Type B pancreatic cell (in vitro differentiated cells): Measurements from ENCODE around the gene LHPP. TPM values are rescaled to one million over a fixed set of nuclear protein-coding genes. Genes with fewer than 3 reads are reported as not detected.
"Not testable (repeated sequence)": the region's sequence is repeated elsewhere in the genome, so short reads cannot be mapped to it uniquely, and the experiment has no call there.

ENCODE experiments used
- DNase-seq: peaks from one replicate; pipeline ENCODE4 v3.0.0; 2021; ENCODE audit warnings: mixed read lengths; ENCODE audit not compliant: unreplicated experiment; ENCODE audit errors: extremely low spot score
- H3K27ac Mint-ChIP-seq: 2 replicates; pipeline ENCODE4 v1.8.0; 2021; ENCODE audit warnings: mild to moderate bottlenecking, mixed read lengths
- H3K27me3 Mint-ChIP-seq: 2 replicates; pipeline ENCODE4 v1.8.0; 2021; ENCODE audit warnings: mixed read lengths
- H3K36me3 Mint-ChIP-seq: 2 replicates; pipeline ENCODE4 v1.8.0; 2021; ENCODE audit warnings: mixed read lengths
- H3K4me1 Mint-ChIP-seq: one replicate; pipeline ENCODE4 v1.8.0; 2021; ENCODE audit warnings: mixed read lengths; ENCODE audit not compliant: unreplicated experiment
- H3K4me3 Mint-ChIP-seq: 2 replicates; pipeline ENCODE4 v1.8.0; 2021; ENCODE audit warnings: mild to moderate bottlenecking, mixed read lengths
- H3K9me3 Mint-ChIP-seq: 2 replicates; pipeline ENCODE4 v1.8.0; 2021; ENCODE audit warnings: mixed read lengths
- CTCF ChIP-seq: fragments of 200-600 bp; sonication (generic); conservative IDR thresholded peaks from 2 replicates; pipeline ENCODE4 v1.5.0; 2021; ENCODE audit warnings: antibody characterized with exemption, mild to moderate bottlenecking
- total RNA-seq: library from RNA; stranded (reverse); gene quantifications from 2 replicates; pipeline ENCODE4 v1.2.1, GENCODE V29; 2021; ENCODE audit warnings: low replicate concordance

The LHPP gene
- total RNA-seq, 1 donor from 2014 or later: 12.7 TPM

- H3K27me3 Mint-ChIP-seq: peaks cover 6% of the 10 kb centered on the region
- no peaks in the 10 kb centered on the region for H3K36me3 Mint-ChIP-seq
- H3K9me3 Mint-ChIP-seq: no peaks in the 10 kb centered on the region
- no peak overlapping the region for H3K27ac Mint-ChIP-seq
- H3K4me1 Mint-ChIP-seq: no peaks in the 10 kb centered on the region
- H3K4me3 Mint-ChIP-seq: no peak overlapping the region
- no peak for DNase-seq
- no peak for TF ChIP-seq CTCF
These were observed 25.4 kb upstream of the LHPP start for GRCh38 chr10:124436191-124436638.

GRCh38 chr10:124441694-124442093 is 19.9 kb upstream of the LHPP start:
- not testable (repeated sequence) for H3K4me1 Mint-ChIP-seq, H3K27ac Mint-ChIP-seq, H3K36me3 Mint-ChIP-seq, H3K9me3 Mint-ChIP-seq, DNase-seq, H3K4me3 Mint-ChIP-seq
- H3K27me3 Mint-ChIP-seq: peaks cover 46% of the 10 kb centered on the region

- Mint-ChIP-seq H3K4me3 (peak overlapping the region; percentile 79), H3K36me3 (no peaks in the 10 kb centered on the region), H3K27ac (no peak overlapping the region), H3K4me1 (peaks cover 18% of the 10 kb centered on the region), H3K9me3 (no peaks in the 10 kb centered on the region), H3K27me3 (peaks cover 89% of the 10 kb centered on the region)
- no peak for TF ChIP-seq CTCF
- no peak for DNase-seq
These were observed 14.5 kb upstream of the LHPP start for GRCh38 chr10:124446830-124447750.

- Mint-ChIP-seq H3K9me3 (no peaks in the 10 kb centered on the region), H3K4me1 (peaks cover 18% of the 10 kb centered on the region), H3K27me3 (peaks cover 91% of the 10 kb centered on the region), H3K4me3 (peak overlapping the region; percentile 86), H3K27ac (no peak overlapping the region), H3K36me3 (no peaks in the 10 kb centered on the region)
- DNase-seq: no peak
- TF ChIP-seq CTCF: no peak
These were observed 13.7 kb upstream of the LHPP start for GRCh38 chr10:124447751-124448466.

- TF ChIP-seq CTCF: peak; percentile 42
These were observed 12.9 kb upstream of the LHPP start for GRCh38 chr10:124448696-124449169.

More at GRCh38 chr10:124448696-124449169, 12.9 kb upstream of the LHPP start:
- H3K27ac Mint-ChIP-seq: no peak overlapping the region
- H3K4me3 Mint-ChIP-seq: peak overlapping the region; percentile 86
- DNase-seq: no peak
- H3K9me3 Mint-ChIP-seq: no peaks in the 10 kb centered on the region
- no peaks in the 10 kb centered on the region for H3K36me3 Mint-ChIP-seq
- peaks cover 93% of the 10 kb centered on the region for H3K27me3 Mint-ChIP-seq
- peaks cover 18% of the 10 kb centered on the region for H3K4me1 Mint-ChIP-seq
